ENCODE results near the gene TMEFF2.
"Not testable (repeated sequence)": the region's sequence is repeated elsewhere in the genome, so short reads cannot be mapped to it uniquely, and the experiment has no call there.

Gene TMEFF2

GRCh38 chr2:192130312-192130711, 64.4 kb downstream of the TMEFF2 start:
- not testable (repeated sequence) for H3K36me3 Mint-ChIP-seq; H3K4me1 Mint-ChIP-seq; ATAC-seq (ENCODE audit: low read depth)

GRCh38 chr2:192128655-192129054, 66.1 kb downstream of the TMEFF2 start:
- Mint-ChIP-seq H3K27me3 (peaks cover 6% of the 10 kb centered on the region), H3K36me3 (no peaks in the 10 kb centered on the region), H3K27ac (no peak overlapping the region), H3K9me3 (no peaks in the 10 kb centered on the region), H3K4me1 (no peaks in the 10 kb centered on the region), H3K4me3 (no peak overlapping the region)
- ATAC-seq (ENCODE audit: low read depth), result no peak
- DNase-seq (ENCODE audit: low spot score in 2 of 2), result no peak

More at GRCh38 chr2:192130312-192130711, 64.4 kb downstream of the TMEFF2 start:
- H3K9me3 Mint-ChIP-seq; H3K4me3 Mint-ChIP-seq; DNase-seq (ENCODE audit: low spot score in 2 of 2); H3K27ac Mint-ChIP-seq; H3K27me3 Mint-ChIP-seq: not testable (repeated sequence)

- Mint-ChIP-seq H3K4me3 (no peak overlapping the region), H3K27me3 (peaks cover 4% of the 10 kb centered on the region), H3K4me1 (no peaks in the 10 kb centered on the region), H3K9me3 (no peaks in the 10 kb centered on the region), H3K27ac (no peak overlapping the region), H3K36me3 (no peaks in the 10 kb centered on the region)
- ATAC-seq (ENCODE audit: low read depth), result no peak
- no peak for DNase-seq (ENCODE audit: low spot score in 2 of 2)
These were observed 67.3 kb downstream of the TMEFF2 start for GRCh38 chr2:192127434-192127833.

- Mint-ChIP-seq H3K27me3 (peaks cover 3% of the 10 kb centered on the region), H3K4me3 (no peak overlapping the region), H3K4me1 (no peaks in the 10 kb centered on the region), H3K36me3 (no peaks in the 10 kb centered on the region), H3K9me3 (no peaks in the 10 kb centered on the region), H3K27ac (no peak overlapping the region)
- no peak for DNase-seq (ENCODE audit: low spot score in 2 of 2)
- no peak for ATAC-seq (ENCODE audit: low read depth)
These were observed 67.8 kb downstream of the TMEFF2 start for GRCh38 chr2:192126912-192127311.

GRCh38 chr2:192126426-192126825, 68.3 kb downstream of the TMEFF2 start:
- no peaks in the 10 kb centered on the region for H3K9me3 Mint-ChIP-seq
- DNase-seq (ENCODE audit: low spot score in 2 of 2), result no peak

GRCh38 chr2:192124571-192124970, 70.2 kb downstream of the TMEFF2 start:
- Mint-ChIP-seq H3K27me3 (peaks cover 4% of the 10 kb centered on the region), H3K36me3 (no peaks in the 10 kb centered on the region), H3K9me3 (no peaks in the 10 kb centered on the region), H3K4me3 (no peak overlapping the region), H3K4me1 (no peaks in the 10 kb centered on the region), H3K27ac (no peak overlapping the region)
- DNase-seq (ENCODE audit: low spot score in 2 of 2) (no peak), ATAC-seq (ENCODE audit: low read depth) (no peak)

More at GRCh38 chr2:192126426-192126825, 68.3 kb downstream of the TMEFF2 start:
- no peak overlapping the region for H3K27ac Mint-ChIP-seq
- H3K4me3 Mint-ChIP-seq, result no peak overlapping the region
- no peaks in the 10 kb centered on the region for H3K36me3 Mint-ChIP-seq
- H3K27me3 Mint-ChIP-seq, result peaks cover under 1% of the 10 kb centered on the region
- ATAC-seq (ENCODE audit: low read depth), result no peak
- H3K4me1 Mint-ChIP-seq, result no peaks in the 10 kb centered on the region

- no peaks in the 10 kb centered on the region for H3K4me1 Mint-ChIP-seq
- no peak overlapping the region for H3K4me3 Mint-ChIP-seq
- peaks cover 4% of the 10 kb centered on the region for H3K27me3 Mint-ChIP-seq
- no peak overlapping the region for H3K27ac Mint-ChIP-seq
- ATAC-seq (ENCODE audit: low read depth) (no peak), DNase-seq (ENCODE audit: low spot score in 2 of 2) (no peak)
- no peaks in the 10 kb centered on the region for H3K9me3 Mint-ChIP-seq
- no peaks in the 10 kb centered on the region for H3K36me3 Mint-ChIP-seq
These were observed 70.9 kb downstream of the TMEFF2 start for GRCh38 chr2:192123847-192124246.

- H3K4me1 Mint-ChIP-seq, result no peaks in the 10 kb centered on the region
- no peak overlapping the region for H3K27ac Mint-ChIP-seq
- no peak overlapping the region for H3K4me3 Mint-ChIP-seq
- H3K27me3 Mint-ChIP-seq, result peaks cover 4% of the 10 kb centered on the region
- no peaks in the 10 kb centered on the region for H3K9me3 Mint-ChIP-seq
- ATAC-seq (ENCODE audit: low read depth) (no peak), DNase-seq (ENCODE audit: low spot score in 2 of 2) (no peak)
- H3K36me3 Mint-ChIP-seq, result no peaks in the 10 kb centered on the region
These were observed 71.8 kb downstream of the TMEFF2 start for GRCh38 chr2:192122946-192123345.

GRCh38 chr2:192122141-192122540, 72.6 kb downstream of the TMEFF2 start:
- ATAC-seq (ENCODE audit: low read depth), result no peak
- no peaks in the 10 kb centered on the region for H3K36me3 Mint-ChIP-seq
- H3K27ac Mint-ChIP-seq, result no peak overlapping the region
- H3K4me3 Mint-ChIP-seq, result no peak overlapping the region
- DNase-seq (ENCODE audit: low spot score in 2 of 2), result no peak
- peaks cover 4% of the 10 kb centered on the region for H3K27me3 Mint-ChIP-seq
- H3K9me3 Mint-ChIP-seq, result no peaks in the 10 kb centered on the region
- no peaks in the 10 kb centered on the region for H3K4me1 Mint-ChIP-seq

- Mint-ChIP-seq H3K4me3 (no peak overlapping the region), H3K36me3 (no peaks in the 10 kb centered on the region), H3K4me1 (no peaks in the 10 kb centered on the region), H3K27ac (no peak overlapping the region), H3K9me3 (peaks cover 4% of the 10 kb centered on the region), H3K27me3 (peaks cover 4% of the 10 kb centered on the region)
- ATAC-seq (ENCODE audit: low read depth) (no peak), DNase-seq (ENCODE audit: low spot score in 2 of 2) (no peak)
These were observed 75.2 kb downstream of the TMEFF2 start for GRCh38 chr2:192119536-192119935.

GRCh38 chr2:192117705-192118104, 77.0 kb downstream of the TMEFF2 start:
- H3K4me3 Mint-ChIP-seq, result no peak overlapping the region
- H3K36me3 Mint-ChIP-seq, result no peaks in the 10 kb centered on the region
- DNase-seq (ENCODE audit: low spot score in 2 of 2), result no peak
- H3K4me1 Mint-ChIP-seq, result no peaks in the 10 kb centered on the region
- no peak overlapping the region for H3K27ac Mint-ChIP-seq
- peaks cover 4% of the 10 kb centered on the region for H3K27me3 Mint-ChIP-seq
- no peak for ATAC-seq (ENCODE audit: low read depth)
- H3K9me3 Mint-ChIP-seq, result peaks cover 4% of the 10 kb centered on the region

- not testable (repeated sequence) for H3K9me3 Mint-ChIP-seq, H3K27ac Mint-ChIP-seq, H3K4me1 Mint-ChIP-seq
These were observed 83.2 kb downstream of the TMEFF2 start for GRCh38 chr2:192111536-192111935.

GRCh38 chr2:192099742-192100141, 95.0 kb downstream of the TMEFF2 start:
- Mint-ChIP-seq H3K27me3 (peaks cover 7% of the 10 kb centered on the region), H3K4me1 (peaks cover 4% of the 10 kb centered on the region), H3K36me3 (no peaks in the 10 kb centered on the region), H3K27ac (no peak overlapping the region), H3K4me3 (no peak overlapping the region), H3K9me3 (no peaks in the 10 kb centered on the region)
- ATAC-seq (ENCODE audit: low read depth), result no peak
- no peak for DNase-seq (ENCODE audit: low spot score in 2 of 2)

More at GRCh38 chr2:192111536-192111935, 83.2 kb downstream of the TMEFF2 start:
- ATAC-seq (ENCODE audit: low read depth); H3K4me3 Mint-ChIP-seq; H3K27me3 Mint-ChIP-seq; H3K36me3 Mint-ChIP-seq; DNase-seq (ENCODE audit: low spot score in 2 of 2): not testable (repeated sequence)

GRCh38 chr2:192098814-192099491, 95.8 kb downstream of the TMEFF2 start:
- ATAC-seq (ENCODE audit: low read depth), result peak; percentile 57
- no peaks in the 10 kb centered on the region for H3K9me3 Mint-ChIP-seq
- H3K27me3 Mint-ChIP-seq, result peaks cover 7% of the 10 kb centered on the region
- H3K27ac Mint-ChIP-seq, result peak overlapping the region; percentile 74
- H3K4me1 Mint-ChIP-seq, result peaks cover 4% of the 10 kb centered on the region
- DNase-seq (ENCODE audit: low spot score in 2 of 2), result no peak
- no peak overlapping the region for H3K4me3 Mint-ChIP-seq
- H3K36me3 Mint-ChIP-seq, result no peaks in the 10 kb centered on the region

GRCh38 chr2:192091476-192091875, 103.3 kb downstream of the TMEFF2 start:
- Mint-ChIP-seq H3K4me1 (no peaks in the 10 kb centered on the region), H3K4me3 (no peak overlapping the region), H3K36me3 (no peaks in the 10 kb centered on the region), H3K27ac (no peak overlapping the region), H3K27me3 (no peaks in the 10 kb centered on the region), H3K9me3 (no peaks in the 10 kb centered on the region)
- DNase-seq (ENCODE audit: low spot score in 2 of 2) (no peak), ATAC-seq (ENCODE audit: low read depth) (no peak)

All from memory B cell (primary cell).